NCI-H1694 treated with DMSO at 0.1 percent for 48 hours (cell line): ENCODE data around the gene INSC.

Experiments
- DNase-seq: peaks from one replicate; lab custom pipeline; 2025; lab: John Stamatoyannopoulos, UW

INSC gene

GRCh38 chr11:15216678-15217077 lies 102.0 kb downstream of the INSC start:
- DNase-seq = no peak

DNA sequence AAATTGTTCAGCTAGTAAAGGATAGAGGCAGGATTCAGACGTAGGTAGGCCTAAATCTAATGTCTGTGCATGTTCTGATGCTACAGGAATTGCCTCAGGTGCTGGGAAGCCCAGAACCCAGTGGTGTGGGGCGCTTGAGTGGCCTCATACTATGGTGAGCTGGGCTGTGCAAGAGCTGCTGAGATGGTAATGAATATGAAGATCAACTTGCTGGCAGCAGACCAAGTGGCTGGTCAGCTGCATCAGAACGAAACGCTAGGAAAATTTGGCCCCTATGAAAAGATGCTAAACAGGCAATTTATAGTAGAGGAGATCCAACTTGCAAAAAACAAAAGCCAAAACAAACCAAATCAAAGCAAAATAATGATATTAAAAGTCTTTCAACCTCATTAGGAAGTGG lies 102.7 kb downstream of the INSC start:
- no peak for DNase-seq

GRCh38 chr11:15222777-15223176 lies 108.1 kb downstream of the INSC start:
- no peak for DNase-seq

DNA sequence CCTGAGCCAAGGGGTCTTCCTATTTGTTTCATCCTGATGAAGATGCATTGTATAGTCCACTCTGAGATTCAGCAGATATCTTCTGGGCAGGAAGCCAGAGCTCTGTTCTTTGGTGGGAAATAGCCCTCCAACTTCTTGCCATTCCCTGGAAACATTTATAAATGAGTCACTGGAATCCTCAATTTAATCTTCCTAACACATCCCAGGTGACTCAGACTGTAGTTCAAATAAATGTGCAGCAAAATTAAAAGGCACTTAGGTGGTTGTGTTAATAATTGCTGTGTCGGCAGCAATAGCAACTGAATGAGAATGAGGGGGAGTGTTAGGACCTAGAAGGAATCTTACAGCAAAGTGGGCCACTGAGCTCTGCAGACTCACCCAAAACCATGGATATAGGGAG lies 108.6 kb downstream of the INSC start:
- DNase-seq = no peak

DNA sequence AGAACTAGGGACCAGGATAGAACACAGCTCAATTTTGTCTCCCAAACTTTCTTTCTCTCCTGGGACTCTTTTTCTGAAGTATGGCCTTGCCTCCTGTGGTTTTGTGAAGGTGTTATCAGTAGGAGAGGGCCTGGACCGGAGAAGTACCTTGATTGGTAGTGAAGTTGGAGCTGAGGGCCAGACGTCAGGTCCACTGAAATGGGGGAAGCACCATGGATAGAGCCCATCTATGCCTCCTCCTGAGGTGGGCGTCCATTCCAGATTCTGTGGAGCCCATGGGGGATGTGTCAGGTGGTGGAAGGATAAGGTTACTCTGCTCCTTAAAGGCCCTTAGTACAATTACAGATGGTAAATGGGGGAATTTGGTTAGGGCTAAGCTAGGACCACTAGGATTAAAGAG lies 109.7 kb downstream of the INSC start:
- no peak for DNase-seq

GRCh38 chr11:15227011-15227410 lies 112.3 kb downstream of the INSC start:
- no peak for DNase-seq

GRCh38 chr11:15228331-15228849 lies 113.7 kb downstream of the INSC start:
- DNase-seq = no peak

DNA sequence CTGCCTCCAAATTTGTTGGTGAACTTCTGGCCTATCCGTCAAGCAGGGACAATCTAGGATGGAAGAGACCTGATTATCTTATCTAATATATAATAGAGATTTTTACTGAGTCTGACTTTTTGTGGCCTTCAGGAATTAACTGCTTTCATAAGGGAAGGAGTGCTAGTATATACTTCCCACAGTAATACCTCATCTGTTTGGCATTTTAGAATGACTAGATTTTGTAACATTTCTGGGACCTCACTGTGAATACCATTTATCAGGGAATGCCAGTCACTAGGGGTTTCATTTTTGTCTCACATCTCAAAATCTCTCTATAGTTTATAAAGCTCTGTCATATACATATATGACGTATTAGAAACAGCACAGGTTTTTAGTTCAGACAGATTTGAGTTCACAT lies 114.3 kb downstream of the INSC start:
- DNase-seq = no peak

DNA sequence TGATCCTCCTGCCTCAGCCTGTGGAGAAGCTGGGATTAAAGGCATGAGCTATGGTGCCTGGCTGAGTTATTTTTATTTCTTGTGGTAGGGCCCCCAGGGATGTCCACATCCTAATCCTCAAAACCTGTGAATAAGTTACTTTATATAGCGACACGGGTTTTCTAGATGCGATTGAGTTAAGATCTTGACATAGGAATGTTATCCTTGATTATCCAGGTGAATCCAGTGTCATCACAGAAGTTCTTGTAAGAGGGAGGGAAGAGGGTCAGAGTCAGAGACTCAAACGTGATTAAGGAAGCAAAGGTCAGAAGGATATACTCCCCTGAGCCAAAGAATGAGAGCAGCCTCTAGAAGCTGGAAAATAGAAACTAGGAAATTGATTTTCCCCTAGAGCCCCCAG lies 117.8 kb downstream of the INSC start:
- DNase-seq = no peak

DNA sequence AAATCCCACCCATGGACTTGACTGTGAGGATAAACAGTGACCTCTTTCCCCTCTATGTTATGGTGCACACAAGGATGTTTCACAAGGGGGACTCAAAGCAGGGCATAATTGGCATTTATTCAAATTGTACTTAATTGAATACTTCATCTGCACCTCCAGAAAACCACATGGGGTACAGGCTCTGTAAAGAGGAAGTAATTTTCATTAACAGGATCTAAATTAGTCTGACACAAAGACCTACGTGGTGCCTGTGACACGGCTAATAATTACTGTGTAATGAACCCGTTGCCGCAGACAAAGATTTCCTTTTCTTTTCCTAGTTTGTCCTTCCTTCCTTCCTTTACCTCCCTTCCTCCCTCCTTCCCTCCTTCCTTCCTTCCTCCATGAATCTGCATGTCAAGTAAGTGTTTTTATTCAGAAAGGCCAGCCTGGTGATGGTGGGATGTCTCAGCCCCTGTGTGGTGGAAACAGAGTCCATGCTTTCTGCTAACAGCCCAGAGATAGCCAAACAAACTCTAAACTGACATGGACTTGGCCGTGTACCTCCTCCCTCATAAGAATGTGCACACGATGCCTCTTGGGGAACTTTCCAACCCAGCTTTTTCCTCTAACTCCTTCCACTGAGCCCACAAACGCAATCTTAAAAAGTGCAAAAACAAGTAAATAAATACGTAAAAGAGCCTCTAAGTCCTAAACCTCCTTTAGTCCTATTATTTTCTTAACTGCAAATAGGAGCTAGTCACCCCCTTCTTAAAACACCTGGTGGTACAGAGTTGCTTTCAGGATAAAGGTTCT lies 118.8 kb downstream of the INSC start:
- DNase-seq = no peak

GRCh38 chr11:15234796-15235195 lies 120.1 kb downstream of the INSC start:
- no peak for DNase-seq

- no peak for DNase-seq
Measured at GRCh38 chr11:15236559-15236958, 121.8 kb downstream of the INSC start.

DNA sequence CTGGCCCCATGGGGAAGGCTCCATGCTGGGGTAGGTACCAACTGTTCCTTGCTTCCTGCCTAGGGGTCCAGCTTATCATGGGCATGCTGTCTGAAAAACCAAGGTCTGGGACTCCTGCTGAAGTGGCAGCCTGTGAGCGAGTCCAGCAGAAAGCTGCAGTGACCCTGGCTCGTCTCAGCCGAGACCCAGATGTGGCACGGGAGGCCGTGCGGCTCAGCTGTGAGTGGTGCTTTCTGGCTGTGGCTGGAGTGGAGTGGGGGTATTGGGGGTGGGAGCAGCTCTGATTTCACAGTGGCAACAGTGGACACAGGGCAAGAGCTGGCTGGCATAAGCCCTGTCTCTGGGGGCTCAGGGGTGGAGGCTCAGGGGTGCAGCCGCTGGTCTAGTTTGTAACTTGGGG lies 124.1 kb downstream of the INSC start:
- DNase-seq = no peak

GRCh38 chr11:15248749-15249148 lies 134.0 kb downstream of the INSC start:
- DNase-seq = no peak

DNA sequence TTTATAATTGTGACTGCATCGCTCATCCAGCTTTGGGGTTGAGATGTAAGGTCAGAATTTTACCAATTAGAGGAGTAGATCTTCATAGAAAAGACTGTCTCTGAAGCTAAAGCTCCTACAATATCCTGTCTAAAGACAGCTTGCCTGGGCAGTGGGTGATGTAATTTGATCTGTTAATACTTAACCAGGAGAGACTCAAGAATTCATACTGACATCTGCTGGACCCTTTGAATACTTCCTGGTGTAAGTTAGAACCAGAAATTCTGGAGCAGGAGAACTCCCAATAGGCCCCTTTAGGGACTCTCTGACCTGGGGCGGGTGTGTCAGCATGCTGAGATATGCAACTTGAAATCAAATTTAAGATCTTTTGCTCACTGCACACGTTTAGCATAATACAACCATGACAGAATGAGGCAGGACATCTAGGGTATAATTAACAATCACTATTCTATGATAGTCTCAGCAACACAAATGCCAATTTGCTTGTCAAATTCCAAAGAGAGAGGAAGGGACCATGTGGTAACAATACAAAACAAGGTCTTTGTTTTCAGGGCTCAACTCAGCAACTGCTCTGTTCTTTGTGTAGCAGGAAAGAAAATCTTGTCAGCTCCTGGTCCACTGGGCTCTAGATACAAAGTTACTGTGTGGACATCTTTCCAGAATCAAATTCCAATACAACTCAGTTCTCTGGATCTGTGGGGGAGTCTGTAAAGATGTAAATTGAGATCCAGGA lies 143.9 kb downstream of the INSC start:
- peak; percentile 6 for DNase-seq

- DNase-seq = no peak
Measured at GRCh38 chr11:15266999-15267398, 152.3 kb downstream of the INSC start.

DNA sequence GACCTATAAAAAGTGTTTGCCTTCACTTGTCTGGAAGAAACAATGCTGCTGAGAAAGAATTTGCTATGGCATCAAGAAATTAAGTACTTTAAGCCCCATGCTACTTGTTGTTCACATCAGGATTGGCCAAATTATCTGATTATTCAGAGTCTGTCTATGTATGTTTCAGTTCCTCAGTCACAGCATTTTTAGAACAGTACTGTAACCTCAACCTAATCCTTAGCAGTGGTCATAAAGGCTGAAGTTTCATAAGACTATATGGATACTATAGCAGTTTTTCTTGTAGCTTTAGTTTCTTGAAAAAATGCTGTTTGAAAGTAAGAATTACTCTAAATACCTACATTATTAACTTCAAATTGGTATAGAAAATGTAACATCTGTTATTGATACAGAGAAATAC lies 153.9 kb downstream of the INSC start:
- DNase-seq = no peak

GRCh38 chr11:15275141-15275540 lies 160.4 kb downstream of the INSC start:
- DNase-seq = no peak

GRCh38 chr11:15276621-15277020 lies 161.9 kb downstream of the INSC start:
- DNase-seq = peak; percentile 8

- DNase-seq = no peak
Measured at GRCh38 chr11:15278128-15278527, 163.4 kb downstream of the INSC start.

- no peak for DNase-seq
Measured at GRCh38 chr11:15280393-15280792, 165.7 kb downstream of the INSC start.

DNA sequence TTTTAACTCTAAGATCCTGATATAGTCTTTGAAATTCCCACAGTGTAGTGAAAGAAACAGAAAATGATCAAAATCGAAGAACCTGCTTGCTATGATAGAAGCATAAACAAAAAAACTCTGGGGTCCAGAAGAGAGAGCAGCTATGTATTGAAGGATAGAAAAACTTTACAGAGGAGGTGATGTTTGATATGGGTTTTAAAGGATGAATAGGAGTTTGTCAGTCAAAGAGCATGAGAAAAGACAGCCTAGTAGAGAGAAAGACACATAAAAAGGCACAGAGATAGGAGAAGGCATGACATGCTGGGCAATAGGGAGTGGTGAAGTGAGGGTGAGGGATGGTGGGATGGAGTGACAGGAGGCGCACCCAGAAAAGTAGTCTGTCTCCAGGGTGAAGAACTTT lies 168.0 kb downstream of the INSC start:
- no peak for DNase-seq

DNA sequence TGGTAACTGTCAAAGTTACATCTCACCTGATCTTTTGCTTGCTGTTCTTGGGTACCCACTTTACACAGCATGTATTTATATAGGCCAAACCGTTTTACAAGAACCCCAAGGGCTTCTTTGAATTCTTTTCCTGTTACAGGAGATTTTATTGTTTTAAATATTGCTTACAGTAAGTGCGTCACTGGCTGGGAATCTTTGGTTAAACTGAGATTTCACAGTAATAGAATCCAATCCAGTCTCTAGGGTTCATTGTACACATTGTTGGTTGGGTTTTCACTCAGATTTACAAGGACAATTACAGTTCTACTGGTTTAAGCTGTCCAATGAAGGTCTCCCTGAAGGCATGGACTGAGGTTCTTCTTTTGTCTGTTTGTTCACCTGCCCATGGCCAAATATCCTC lies 171.7 kb downstream of the INSC start:
- no peak for DNase-seq
